Astrocyte of the hippocampus (primary cell): ENCODE results near the gene PTPN6.

Experiments used
- DNase-seq: peaks from one replicate; pipeline ENCODE4 v3.0.0; 2011; ENCODE audit warnings: low read depth, low spot score

PTPN6 gene

DNA sequence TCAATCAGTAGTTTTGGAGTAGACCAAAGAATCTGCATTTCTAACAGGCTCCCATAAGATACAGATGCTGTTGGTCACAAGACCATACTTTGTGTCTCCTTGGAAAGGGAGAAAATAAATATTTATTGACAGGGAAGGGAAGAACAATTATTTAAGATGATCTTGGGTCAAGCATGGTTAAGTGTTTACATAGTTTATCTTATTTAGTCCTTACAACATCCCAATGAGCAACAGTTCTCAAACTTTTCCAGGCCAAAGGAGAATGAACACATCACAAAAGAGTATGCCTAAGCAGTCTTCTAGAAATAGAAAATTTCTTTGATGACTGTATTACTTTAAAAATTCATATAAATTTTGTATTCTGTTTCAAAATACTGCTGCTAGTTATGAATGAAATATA lies 58.4 kb downstream of the PTPN6 start:
- no peak for DNase-seq
